ENCODE data around the gene GUCD1. TPM values are rescaled to one million over a fixed set of nuclear protein-coding genes. Genes with fewer than 3 reads are reported as not detected.
A peak's percentile ranks its signal among the peaks of the same experiment; 100 is the strongest.
"Not testable (repeated sequence)": the region's sequence is repeated elsewhere in the genome, so short reads cannot be mapped to it uniquely, and the experiment has no call there.

Gene GUCD1
- total and polyA plus RNA-seq, 9 of the 15 experiments (the other 6 are each of a cell fraction or from before 2014, with no cell fraction given): 31.5 to 67.8 (median 50.3) TPM

DNA sequence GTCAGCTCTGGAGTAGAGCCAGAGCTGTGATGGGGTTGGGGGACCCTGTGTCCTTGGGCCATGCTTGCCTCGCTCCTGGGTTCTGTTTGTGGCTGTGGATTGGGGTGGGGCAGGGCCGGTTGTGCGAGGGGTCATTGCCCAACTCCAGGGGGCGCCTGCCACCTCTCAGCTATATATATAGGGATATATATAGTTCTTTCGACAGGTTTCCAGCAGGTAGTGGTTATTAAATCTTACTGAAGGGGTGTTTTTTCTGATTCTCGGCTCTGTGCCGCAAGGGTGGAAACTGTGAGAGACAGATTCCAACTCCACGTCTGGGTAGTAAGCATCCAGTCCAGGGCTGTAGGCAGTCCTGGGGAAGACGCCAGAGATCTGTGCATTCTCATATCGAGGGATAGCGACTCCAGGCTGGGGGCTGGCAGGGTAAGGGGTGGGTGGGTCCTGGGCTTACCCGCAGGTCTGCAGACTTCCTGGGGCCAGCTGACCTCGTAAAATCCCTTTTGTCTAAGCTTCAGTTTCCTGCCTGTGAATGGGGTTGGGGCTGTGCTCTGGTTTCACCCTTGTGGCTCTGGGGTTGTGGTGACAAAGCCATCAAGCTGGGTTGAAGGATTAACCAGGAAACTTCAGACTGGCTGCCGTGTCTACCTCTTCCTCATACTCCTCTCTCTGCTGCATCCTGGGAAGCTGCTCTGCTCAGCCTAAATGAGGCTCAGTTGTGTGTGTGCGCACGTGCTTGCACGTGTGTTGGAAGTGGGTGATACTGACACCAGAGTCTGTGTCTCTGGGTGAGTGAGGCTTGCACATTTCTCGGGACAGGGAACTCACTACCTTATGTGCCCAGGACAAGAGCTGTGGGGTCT is 49.1 kb upstream of the GUCD1 start (continued):
- TF ChIP-seq, protein P1, sequence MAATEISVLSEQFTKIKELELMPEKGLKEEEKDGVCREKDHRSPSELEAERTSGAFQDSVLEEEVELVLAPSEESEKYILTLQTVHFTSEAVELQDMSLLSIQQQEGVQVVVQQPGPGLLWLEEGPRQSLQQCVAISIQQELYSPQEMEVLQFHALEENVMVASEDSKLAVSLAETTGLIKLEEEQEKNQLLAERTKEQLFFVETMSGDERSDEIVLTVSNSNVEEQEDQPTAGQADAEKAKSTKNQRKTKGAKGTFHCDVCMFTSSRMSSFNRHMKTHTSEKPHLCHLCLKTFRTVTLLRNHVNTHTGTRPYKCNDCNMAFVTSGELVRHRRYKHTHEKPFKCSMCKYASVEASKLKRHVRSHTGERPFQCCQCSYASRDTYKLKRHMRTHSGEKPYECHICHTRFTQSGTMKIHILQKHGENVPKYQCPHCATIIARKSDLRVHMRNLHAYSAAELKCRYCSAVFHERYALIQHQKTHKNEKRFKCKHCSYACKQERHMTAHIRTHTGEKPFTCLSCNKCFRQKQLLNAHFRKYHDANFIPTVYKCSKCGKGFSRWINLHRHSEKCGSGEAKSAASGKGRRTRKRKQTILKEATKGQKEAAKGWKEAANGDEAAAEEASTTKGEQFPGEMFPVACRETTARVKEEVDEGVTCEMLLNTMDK (IDR thresholded peaks at IDR 0.05; ENCODE audit: borderline replicate concordance, insufficient read depth, low read depth, low read length, poor library complexity, severe bottlenecking): peak; percentile 30

DNA sequence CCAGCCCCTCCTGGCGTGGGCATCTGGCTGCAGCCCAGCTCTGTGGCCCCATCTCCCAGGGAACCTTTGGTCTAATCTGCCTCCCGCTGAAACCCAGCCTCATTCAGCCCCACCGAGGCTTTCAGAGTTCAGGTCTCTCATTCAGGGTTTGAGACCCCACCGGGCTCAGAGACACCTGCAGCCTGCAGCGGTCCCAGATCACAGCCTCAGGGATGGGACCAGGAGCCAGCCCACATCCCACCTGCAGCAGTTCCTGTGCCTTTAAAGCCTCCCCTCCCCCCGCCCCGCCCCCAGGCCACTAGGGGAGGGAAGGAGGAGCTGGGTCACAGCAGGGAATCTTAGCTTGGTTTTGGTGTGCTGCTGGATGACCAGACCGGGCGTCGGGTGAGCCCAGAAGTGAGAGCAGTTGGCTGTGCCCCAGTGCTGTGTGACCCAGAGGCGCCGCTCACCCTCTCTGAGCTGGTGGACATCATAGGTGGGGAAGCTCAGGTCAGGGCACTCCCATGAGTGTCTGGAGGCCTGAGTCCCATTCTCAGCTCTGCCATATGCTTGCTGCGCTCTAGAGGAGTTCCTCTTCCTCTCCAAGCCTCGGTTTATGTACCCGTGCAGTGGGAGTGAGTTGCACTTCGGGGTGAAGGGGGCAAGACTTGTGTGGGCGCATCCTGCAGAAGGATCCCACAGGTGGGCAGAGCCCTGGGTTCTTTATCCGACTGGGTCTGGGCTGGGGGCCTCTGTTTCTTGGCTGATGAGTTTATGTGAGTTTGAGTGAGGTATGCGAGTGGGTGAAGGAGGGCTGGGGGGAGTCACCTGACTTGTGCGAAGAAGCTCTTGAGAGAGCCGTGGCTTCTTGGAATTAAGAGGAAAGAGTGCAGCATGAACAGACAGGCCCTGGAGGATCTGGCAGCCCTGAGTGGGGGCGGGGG is 48.2 kb upstream of the GUCD1 start, which contains the start of gene GGT1:
Gene GGT1, plus strand, starts transcription at position 347 of the 923 bp plus-strand sequence. CDS start 7,889 bp downstream, outside the sequence.
- TSS peak; percentile 64 for BruUV-seq (replicated peaks)
- H3K9ac ChIP-seq (ENCODE audit: insufficient read depth in 1 of 2, low read depth in 2 of 2, low read length in 2 of 2): peak within 1 kb of the TSS; percentile 30 to 78; a peak in 2 of 4 replicates
- TF ChIP-seq, protein P2, sequence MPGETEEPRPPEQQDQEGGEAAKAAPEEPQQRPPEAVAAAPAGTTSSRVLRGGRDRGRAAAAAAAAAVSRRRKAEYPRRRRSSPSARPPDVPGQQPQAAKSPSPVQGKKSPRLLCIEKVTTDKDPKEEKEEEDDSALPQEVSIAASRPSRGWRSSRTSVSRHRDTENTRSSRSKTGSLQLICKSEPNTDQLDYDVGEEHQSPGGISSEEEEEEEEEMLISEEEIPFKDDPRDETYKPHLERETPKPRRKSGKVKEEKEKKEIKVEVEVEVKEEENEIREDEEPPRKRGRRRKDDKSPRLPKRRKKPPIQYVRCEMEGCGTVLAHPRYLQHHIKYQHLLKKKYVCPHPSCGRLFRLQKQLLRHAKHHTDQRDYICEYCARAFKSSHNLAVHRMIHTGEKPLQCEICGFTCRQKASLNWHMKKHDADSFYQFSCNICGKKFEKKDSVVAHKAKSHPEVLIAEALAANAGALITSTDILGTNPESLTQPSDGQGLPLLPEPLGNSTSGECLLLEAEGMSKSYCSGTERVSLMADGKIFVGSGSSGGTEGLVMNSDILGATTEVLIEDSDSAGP (CRISPR knock-in tag; IDR thresholded peaks at IDR 0.05): peak; percentile 75; the same call in 1 of the 2 replicates
- TF ChIP-seq NFIC (IDR thresholded peaks at IDR 0.05) (peak; percentile 56; the same call in 1 of the 2 replicates), ZFX (CRISPR knock-in tag; IDR thresholded peaks at IDR 0.05) (0 out of 2 replicates have a peak, but pooled peaks have one; percentile 9), RCOR1 (IDR thresholded peaks at IDR 0.05; ENCODE audit: borderline replicate concordance in 1 of 2, low read depth in 2 of 2, low read length in 2 of 2) (0 out of 4 replicates have a peak, but pooled peaks of 1 of the 2 experiments have one; percentile 44), KDM1A (IDR thresholded peaks at IDR 0.05) (peak; percentile 62 to 67), HDAC2 (IDR thresholded peaks at IDR 0.05) (peak; percentile 76; the same call in 1 of the 2 replicates), RBM25 (IDR thresholded peaks at IDR 0.05; ENCODE audit: low read depth, low read length, severe bottlenecking) (peak; percentile 78), MAZ (CRISPR knock-in tag; conservative IDR thresholded peaks at IDR 0.05 in 1 of 2, IDR thresholded peaks at IDR 0.05 in 1 of 2) (0 out of 4 replicates have a peak, but pooled peaks of 1 of the 2 experiments have one; percentile 22), ADNP (tag; IDR thresholded peaks at IDR 0.05) (peak; percentile 69; the same call in 1 of the 2 replicates), CBX1 (IDR thresholded peaks at IDR 0.05; ENCODE audit: low read depth) (0 out of 2 replicates have a peak, but pooled peaks have one; percentile 43), SMARCA5 (IDR thresholded peaks at IDR 0.05) (peak; percentile 70; the same call in 1 of the 2 replicates), BCOR (IDR thresholded peaks at IDR 0.05) (peak; percentile 90)

More for the DNA sequence above, 48.2 kb upstream of the GUCD1 start, which contains the start of gene GGT1:
- POLR2A ChIA-PET: interaction anchor here (1.1 kb wide), 1 partner anchor 10 kb away, joined by 3 read pairs; the partner anchor contains the start of gene LRRC75B
- H3K4me2 ChIP-seq (ENCODE audit: insufficient read depth, low read length): peak within 1 kb of the TSS; percentile 65
- CTCF ChIA-PET (ENCODE audit: low intra/inter-chr PET ratio); H3K27me3 ChIP-seq (ENCODE audit: control insufficient read depth in 2 of 2, insufficient read depth in 2 of 2, low read length in 2 of 2); intact Hi-C loops (cut with micrococcal nuclease); H3K9me1 ChIP-seq (ENCODE audit: control insufficient read depth, insufficient read depth, low read length); H4K20me1 ChIP-seq (replicated peaks; ENCODE audit: control insufficient read depth, insufficient read depth, low read length); H3K79me2 ChIP-seq (ENCODE audit: control insufficient read depth, insufficient read depth, low read length); H3K9me3 ChIP-seq (replicated peaks; ENCODE audit: control insufficient read depth, insufficient read depth, low read depth, low read length); H3K36me3 ChIP-seq (ENCODE audit: control insufficient read depth, insufficient read depth, low read length): not testable (repeated sequence)
- peak within 1 kb of the TSS; percentile 29 for H3K4me3 ChIP-seq
- FAIRE-seq: peak; percentile 69
- peak within 1 kb of the TSS; percentile 92 for H2AFZ ChIP-seq (ENCODE audit: low read depth, low read length)
- peak within 1 kb of the TSS; percentile 61; the same call in 2 of the 3 replicates for H3K27ac ChIP-seq (ENCODE audit: extremely low read depth, low read depth, low read length)
- 4% methylated on average over 9 of the region's 22 CpGs for WGBS (ENCODE audit: insufficient coverage, low coverage, missing lambda C conversion rate)
- peak in 1 of 4 experiments; percentile 50 for DNase-seq (ENCODE audit: extremely low read depth in 1 of 4, low spot score in 3 of 4)
- peak; percentile 56 for ATAC-seq
- in situ Hi-C loops (cut with MboI): loop anchor here (5.0 kb wide), 1 partner anchor 926 kb away; no protein-coding TSS in a partner anchor
- H3K4me1 ChIP-seq (replicated peaks in 1 of 2; ENCODE audit: control insufficient read depth in 2 of 2, insufficient read depth in 2 of 2, low read length in 2 of 2): peaks cover 2 to 27% of the 10 kb centered on the region in 2 experiments; a peak in 3 of 5 replicates
